Mesendoderm (in vitro differentiated cells): Measurements from ENCODE around the gene DIPK1A.

Experiments
- DNase-seq: peaks from one replicate; pipeline ENCODE4 v3.0.0; 2013
- H2AK5ac ChIP-seq: 2 replicates; pipeline ENCODE4 v1.6.1; 2013; ENCODE audit warnings: low read length, inconsistent platforms
- H2BK120ac ChIP-seq: 2 replicates; pipeline ENCODE4 v1.6.1; 2013; ENCODE audit warnings: low read depth, mild to moderate bottlenecking, low read length, moderate library complexity, mixed read lengths
- H2BK15ac ChIP-seq: replicated peaks from 2 replicates; pipeline ENCODE4 v1.6.1; 2013; ENCODE audit warnings: low read depth, mild to moderate bottlenecking, moderate library complexity
- H2BK5ac ChIP-seq: 2 replicates; pipeline ENCODE4 v1.6.1; 2013; ENCODE audit warnings: low read length, inconsistent platforms
- H3K18ac ChIP-seq: 2 replicates; pipeline ENCODE4 v1.6.1; 2013; ENCODE audit warnings: mild to moderate bottlenecking, low read length, mixed read lengths
- H3K23ac ChIP-seq: one replicate; pipeline ENCODE4 v1.6.1; 2013; ENCODE audit warnings: low read length
- H3K27ac ChIP-seq: 2 replicates; pipeline ENCODE4 v1.5.1; 2013; ENCODE audit warnings: low read depth, mild to moderate bottlenecking, inconsistent platforms, low read length, moderate library complexity
- H3K27me3 ChIP-seq: 2 replicates; pipeline ENCODE4 v1.6.1; 2013; ENCODE audit warnings: low read length, control low read depth, mild to moderate bottlenecking, inconsistent platforms; ENCODE audit not compliant: insufficient read depth, poor library complexity
- H3K36me3 ChIP-seq: 2 replicates; pipeline ENCODE4 v1.6.1; 2013; ENCODE audit warnings: low read length, inconsistent platforms; ENCODE audit not compliant: control insufficient read depth, insufficient read depth
- H3K4ac ChIP-seq: one replicate; pipeline ENCODE4 v1.6.1; 2013; ENCODE audit warnings: low read depth, mild to moderate bottlenecking, low read length, moderate library complexity
- H3K4me1 ChIP-seq: 2 replicates; pipeline ENCODE4 v1.6.1; 2013; ENCODE audit warnings: low read depth, low read length, inconsistent platforms; ENCODE audit not compliant: control insufficient read depth
- H3K4me2 ChIP-seq: 2 replicates; pipeline ENCODE4 v1.6.1; 2013; ENCODE audit warnings: low read length
- H3K4me3 ChIP-seq: 2 replicates; pipeline ENCODE4 v1.5.1; 2013; ENCODE audit warnings: mild to moderate bottlenecking, low read length
- H3K56ac ChIP-seq: one replicate; pipeline ENCODE4 v1.6.1; 2013; ENCODE audit warnings: low read length
- H3K79me1 ChIP-seq: 2 replicates; pipeline ENCODE4 v1.6.1; 2013; ENCODE audit warnings: low read length, inconsistent platforms
- H3K79me2 ChIP-seq: 2 replicates; pipeline ENCODE4 v1.6.1; 2013; ENCODE audit warnings: mild to moderate bottlenecking, low read length; ENCODE audit not compliant: control insufficient read depth, insufficient read depth
- H3K9ac ChIP-seq: 2 replicates; pipeline ENCODE4 v1.6.1; 2013; ENCODE audit warnings: low read length, inconsistent platforms
- H4K5ac ChIP-seq: one replicate; pipeline ENCODE4 v1.6.1; 2013; ENCODE audit warnings: low read length
- H4K8ac ChIP-seq: one replicate; pipeline ENCODE4 v1.6.1; 2013; ENCODE audit warnings: low read depth, mild to moderate bottlenecking, control low read depth, low read length, moderate library complexity
- whole genome bisulfite sequencing: extraction: QIAGEN DNeasy Blood & Tissue Kit; methylation state at CpG from one replicate; pipeline ENCODE4 v1.1.7; 2013; ENCODE audit warnings: low lambda C conversion rate, missing lambda C conversion rate; ENCODE audit not compliant: insufficient coverage; ENCODE audit errors: extremely low coverage; 5-methylcytosine and 5-hydroxymethylcytosine counted together

DIPK1A gene

DNA sequence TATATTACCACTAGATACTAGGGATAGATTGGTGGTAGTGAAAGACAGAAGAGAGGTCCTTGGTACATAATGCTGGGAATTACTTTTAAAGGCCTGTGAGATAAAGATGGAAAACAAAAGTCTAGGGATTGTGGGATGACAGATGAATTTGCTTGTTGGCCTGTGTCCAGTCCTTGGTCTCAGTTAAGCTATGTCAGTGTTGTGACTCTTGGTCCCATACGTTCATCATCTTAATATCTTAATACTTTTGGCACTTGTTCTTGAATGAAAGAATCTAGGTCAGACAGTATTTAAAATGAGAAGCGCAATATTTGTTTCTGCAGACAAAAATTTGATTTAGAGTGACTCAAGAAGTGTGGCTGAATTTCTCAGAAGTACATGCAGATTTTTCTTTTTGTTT is 121.8 kb downstream of the DIPK1A start:
- Histone ChIP-seq H3K27ac (no peak overlapping the region), H4K8ac (no peak overlapping the region), H3K23ac (no peak overlapping the region), H2BK120ac (no peak overlapping the region), H3K4ac (no peak overlapping the region), H3K56ac (no peak overlapping the region), H3K36me3 (peaks cover 10% of the 10 kb centered on the region), H2AK5ac (no peak overlapping the region), H3K9ac (no peak overlapping the region), H3K79me2 (peaks cover 41% of the 10 kb centered on the region), H3K18ac (no peak overlapping the region), H3K4me3 (no peak overlapping the region), H4K5ac (no peak overlapping the region), H2BK15ac (no peak overlapping the region), H2BK5ac (no peak overlapping the region), H3K4me2 (no peak overlapping the region), H3K4me1 (no peaks in the 10 kb centered on the region), H3K27me3 (no peaks in the 10 kb centered on the region), H3K79me1 (peaks cover 6% of the 10 kb centered on the region)
- no peak for DNase-seq
- no CpG with 5 or more reads among the region's 2 CpGs for WGBS

DNA sequence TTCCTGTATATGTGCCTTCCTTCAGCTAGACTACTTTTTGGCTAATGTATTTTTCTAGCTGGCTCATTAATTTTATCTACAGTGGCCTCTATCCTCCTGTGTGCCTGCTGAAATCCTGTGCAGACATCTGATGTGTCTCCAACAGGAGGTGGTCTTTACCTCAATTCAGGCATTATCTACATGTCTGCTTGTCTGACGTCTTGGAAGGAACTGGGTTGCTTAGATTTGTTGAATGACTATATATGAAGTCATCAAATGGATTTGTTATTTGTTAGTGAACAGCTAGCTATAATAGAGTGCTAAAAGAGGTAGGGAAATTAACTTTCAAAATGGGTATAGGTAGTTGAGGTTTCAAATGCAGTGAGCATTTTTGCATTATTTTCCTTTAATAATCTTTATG is 122.7 kb downstream of the DIPK1A start:
- H3K4me1 ChIP-seq, result no peaks in the 10 kb centered on the region
- H4K8ac ChIP-seq, result no peak overlapping the region

DNA sequence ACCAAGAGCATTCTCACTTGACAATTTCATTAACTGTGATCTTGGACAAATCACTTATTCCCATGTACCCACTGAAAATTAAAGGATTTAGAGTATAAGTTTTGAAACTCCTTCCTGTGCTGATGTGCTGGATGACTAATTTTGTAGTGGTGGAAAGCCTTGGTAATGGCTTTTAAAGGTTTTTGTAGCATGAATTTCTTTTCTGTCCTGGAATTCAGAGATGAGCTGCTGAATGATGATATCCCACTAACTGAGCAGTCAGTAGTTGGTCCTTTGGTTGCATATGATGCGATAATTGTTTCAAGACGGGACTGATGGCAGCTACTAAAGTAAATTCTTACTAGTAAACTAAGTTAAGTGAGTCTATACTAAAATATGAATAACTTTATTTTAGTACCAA is 124.2 kb downstream of the DIPK1A start:
- Histone ChIP-seq H3K9ac (no peak overlapping the region), H3K79me1 (peaks cover 6% of the 10 kb centered on the region), H3K4me3 (no peak overlapping the region), H2AK5ac (no peak overlapping the region), H3K4me1 (no peaks in the 10 kb centered on the region), H4K5ac (no peak overlapping the region), H3K23ac (no peak overlapping the region), H2BK5ac (no peak overlapping the region), H3K27ac (no peak overlapping the region), H2BK120ac (no peak overlapping the region), H3K4me2 (no peak overlapping the region), H3K27me3 (no peaks in the 10 kb centered on the region), H3K4ac (no peak overlapping the region), H3K79me2 (peaks cover 64% of the 10 kb centered on the region), H3K56ac (no peak overlapping the region), H4K8ac (no peak overlapping the region), H3K18ac (no peak overlapping the region), H3K36me3 (peaks cover 11% of the 10 kb centered on the region), H2BK15ac (no peak overlapping the region)
- no CpG with 5 or more reads among the region's 2 CpGs for WGBS
- DNase-seq, result no peak

More for the DNA sequence above, 122.7 kb downstream of the DIPK1A start:
- Histone ChIP-seq H3K79me2 (peaks cover 50% of the 10 kb centered on the region), H3K9ac (no peak overlapping the region), H2BK5ac (no peak overlapping the region), H3K4me3 (no peak overlapping the region), H3K56ac (no peak overlapping the region), H2BK15ac (no peak overlapping the region), H3K4ac (no peak overlapping the region), H3K4me2 (no peak overlapping the region), H4K5ac (no peak overlapping the region), H2BK120ac (no peak overlapping the region), H3K18ac (no peak overlapping the region), H3K27ac (no peak overlapping the region), H3K36me3 (peaks cover 13% of the 10 kb centered on the region), H3K23ac (no peak overlapping the region), H3K27me3 (no peaks in the 10 kb centered on the region), H2AK5ac (no peak overlapping the region), H3K79me1 (peaks cover 6% of the 10 kb centered on the region)
- no CpG with 5 or more reads among the region's 1 CpG for whole genome bisulfite sequencing
- no peak for DNase-seq

- Histone ChIP-seq H2BK120ac (no peak overlapping the region), H4K5ac (no peak overlapping the region), H3K27me3 (no peaks in the 10 kb centered on the region), H3K23ac (no peak overlapping the region), H3K4ac (no peak overlapping the region), H3K18ac (no peak overlapping the region), H3K56ac (no peak overlapping the region), H2BK5ac (no peak overlapping the region), H2AK5ac (no peak overlapping the region), H2BK15ac (no peak overlapping the region), H3K4me3 (no peak overlapping the region), H3K79me2 (peaks cover 64% of the 10 kb centered on the region), H3K36me3 (peaks cover 7% of the 10 kb centered on the region), H3K79me1 (peaks cover 2% of the 10 kb centered on the region), H4K8ac (no peak overlapping the region), H3K4me1 (peaks cover 1% of the 10 kb centered on the region), H3K9ac (peak overlapping the region; percentile 10), H3K4me2 (no peak overlapping the region), H3K27ac (no peak overlapping the region)
- DNase-seq, result no peak
- no CpG with 5 or more reads among the region's 5 CpGs for WGBS
Measured at GRCh38 chr1:92834617-92835016, 126.6 kb downstream of the DIPK1A start.

DNA sequence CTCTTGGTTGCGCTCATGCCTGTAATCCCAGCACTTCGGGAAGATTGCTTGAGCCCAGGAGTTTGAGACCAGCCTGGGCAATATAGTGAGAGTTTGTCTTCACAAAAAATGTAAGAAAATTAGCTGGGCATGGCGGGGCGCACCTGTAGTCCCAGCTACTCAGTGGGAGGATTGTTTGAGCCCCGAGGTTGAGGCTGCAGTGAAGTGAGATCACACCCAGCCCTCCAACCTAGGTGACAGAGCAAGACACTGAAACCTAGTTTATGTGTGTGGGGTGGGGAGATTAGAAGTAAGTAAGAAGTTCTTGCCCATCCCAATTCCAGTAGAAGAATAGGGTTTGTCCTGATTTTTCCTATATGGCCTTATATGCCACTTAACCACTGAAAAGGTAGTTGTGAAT is 127.4 kb downstream of the DIPK1A start:
- H3K27ac ChIP-seq, result no peak overlapping the region
- peaks cover 1% of the 10 kb centered on the region for H3K4me1 ChIP-seq
- no peak overlapping the region for H3K23ac ChIP-seq
- H3K18ac ChIP-seq, result no peak overlapping the region
- H2BK5ac ChIP-seq, result no peak overlapping the region
- no peak overlapping the region for H2AK5ac ChIP-seq
- no CpG with 5 or more reads among the region's 5 CpGs for WGBS
- no peak overlapping the region for H2BK120ac ChIP-seq
- H3K4ac ChIP-seq, result no peak overlapping the region
- no peak overlapping the region for H2BK15ac ChIP-seq
- H4K5ac ChIP-seq, result no peak overlapping the region
- H3K4me3 ChIP-seq, result peak overlapping the region; percentile 15
- peak overlapping the region; percentile 61 for H3K9ac ChIP-seq
- H3K79me1 ChIP-seq, result peaks cover 2% of the 10 kb centered on the region
- H3K79me2 ChIP-seq, result peaks cover 61% of the 10 kb centered on the region
- no peak overlapping the region for H4K8ac ChIP-seq
- peak overlapping the region; percentile 58 for H3K4me2 ChIP-seq
- peak overlapping the region; percentile 60 for H3K56ac ChIP-seq
- no peak for DNase-seq
- H3K27me3 ChIP-seq, result no peaks in the 10 kb centered on the region
- peaks cover 7% of the 10 kb centered on the region for H3K36me3 ChIP-seq

- H3K9ac ChIP-seq, result peak overlapping the region; percentile 99
- H2BK120ac ChIP-seq, result no peak overlapping the region
- H3K27ac ChIP-seq, result peak overlapping the region; percentile 24
- H3K18ac ChIP-seq, result peak overlapping the region; percentile 11
- no peaks in the 10 kb centered on the region for H3K27me3 ChIP-seq
- peak overlapping the region; percentile 99 for H3K4me3 ChIP-seq
- H3K79me2 ChIP-seq, result peaks cover 52% of the 10 kb centered on the region
- peaks cover 2% of the 10 kb centered on the region for H3K79me1 ChIP-seq
- H4K5ac ChIP-seq, result no peak overlapping the region
- peak overlapping the region; percentile 90 for H3K23ac ChIP-seq
- H3K4me1 ChIP-seq, result peaks cover 1% of the 10 kb centered on the region
- peaks cover 7% of the 10 kb centered on the region for H3K36me3 ChIP-seq
- no peak overlapping the region for H4K8ac ChIP-seq
- H3K4ac ChIP-seq, result peak overlapping the region; percentile 38
- WGBS, result no CpG with 5 or more reads among the region's 19 CpGs
- no peak for DNase-seq
- no peak overlapping the region for H2BK15ac ChIP-seq
- peak overlapping the region; percentile 72 for H3K4me2 ChIP-seq
- H3K56ac ChIP-seq, result peak overlapping the region; percentile 100
- peak overlapping the region; percentile 91 for H2BK5ac ChIP-seq
- H2AK5ac ChIP-seq, result peak overlapping the region; percentile 96
Measured at GRCh38 chr1:92832537-92833114, 128.6 kb downstream of the DIPK1A start.
